Activated naive CD4-positive, alpha-beta T cell treated with anti-CD3 and anti-CD28 coated beads for 36 hours (primary cell): ENCODE data around the gene EHMT1. TPM values are rescaled to one million over a fixed set of nuclear protein-coding genes. Genes with fewer than 3 reads are reported as not detected.
A peak's percentile ranks its signal among the peaks of the same experiment; 100 is the strongest.
"Not testable (repeated sequence)": the region's sequence is repeated elsewhere in the genome, so short reads cannot be mapped to it uniquely, and the experiment has no call there.

Experiments used
- CTCF ChIA-PET: fragments of 350-600 bp; sonication (Branson Sonifier 250); formaldehyde crosslinking; loops from one replicate; lab custom pipeline; 2021; ENCODE audit warnings: antibody characterized with exemption; lab: Charles Lee
- DNase-seq: peaks from one replicate; pipeline ENCODE4 v3.0.0-alpha.2; 2020
- H3K27ac Mint-ChIP-seq: one replicate; pipeline ENCODE4 v1.8.0; 2021; ENCODE audit warnings: mild to moderate bottlenecking, mixed read lengths
- H3K27me3 Mint-ChIP-seq: one replicate; pipeline ENCODE4 v1.8.0; 2021; ENCODE audit warnings: low read depth, mixed read lengths
- H3K36me3 Mint-ChIP-seq: one replicate; pipeline ENCODE4 v1.8.0; 2021; ENCODE audit warnings: low read depth, mixed read lengths
- H3K4me1 Mint-ChIP-seq: one replicate; pipeline ENCODE4 v1.8.0; 2021; ENCODE audit warnings: low read depth, mixed read lengths
- H3K4me3 Mint-ChIP-seq: one replicate; pipeline ENCODE4 v1.8.0; 2021; ENCODE audit warnings: mild to moderate bottlenecking, moderate library complexity, mixed read lengths
- H3K9me3 Mint-ChIP-seq: one replicate; pipeline ENCODE4 v1.8.0; 2021; ENCODE audit warnings: mixed read lengths
- intact Hi-C: fragments of 100-400 bp; cut with micrococcal nuclease; formaldehyde crosslinking; loops from one replicate; pipeline ENCODE4 v1.15.1; 2023
- total RNA-seq, 2 experiments: library from RNA; stranded (reverse); gene quantifications; one replicate each; pipeline ENCODE4 v1.2.3, GENCODE V29; 2021

Gene EHMT1
- total RNA-seq, 2 experiments from 2014 or later = 57.9 to 59.0 TPM

DNA sequence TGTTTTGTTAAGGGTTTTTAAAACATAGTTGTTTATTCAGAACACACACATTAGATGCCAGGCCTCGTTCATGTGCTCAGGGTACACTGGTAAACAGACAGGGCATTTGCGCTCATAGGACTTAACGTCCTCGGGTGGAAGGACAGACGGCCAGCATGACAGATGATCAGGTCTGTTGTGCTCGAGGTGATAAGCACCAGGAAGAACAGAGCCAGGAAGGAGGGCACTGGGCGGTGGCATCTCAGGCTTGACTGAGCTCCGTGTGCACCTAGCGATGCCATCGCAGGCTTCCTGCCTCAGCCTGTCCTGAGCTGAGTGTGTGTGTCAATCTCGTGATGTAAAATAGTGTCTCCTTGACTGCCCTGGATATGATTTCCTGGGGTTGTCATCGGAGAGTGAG, 96.5 kb downstream of the EHMT1 start:
- Mint-ChIP-seq H3K9me3 (peaks cover 27% of the 10 kb centered on the region), H3K27ac (peak overlapping the region; percentile 82), H3K4me3 (no peak overlapping the region), H3K4me1 (peaks cover 33% of the 10 kb centered on the region), H3K36me3 (peaks cover 60% of the 10 kb centered on the region), H3K27me3 (no peaks in the 10 kb centered on the region)
- intact Hi-C loops = no loop called here
- CTCF ChIA-PET = no interaction called here
- DNase-seq = no peak

- H3K4me3 Mint-ChIP-seq, CTCF ChIA-PET, intact Hi-C loops, H3K27me3 Mint-ChIP-seq: not testable (repeated sequence)
- DNase-seq = peak; percentile 26
- H3K9me3 Mint-ChIP-seq = peaks cover 27% of the 10 kb centered on the region
- H3K4me1 Mint-ChIP-seq = peaks cover 31% of the 10 kb centered on the region
- peaks cover 64% of the 10 kb centered on the region for H3K36me3 Mint-ChIP-seq
- H3K27ac Mint-ChIP-seq = peak overlapping the region; percentile 82
These were observed 97.3 kb downstream of the EHMT1 start for GRCh38 chr9:137715866-137716693.

DNA sequence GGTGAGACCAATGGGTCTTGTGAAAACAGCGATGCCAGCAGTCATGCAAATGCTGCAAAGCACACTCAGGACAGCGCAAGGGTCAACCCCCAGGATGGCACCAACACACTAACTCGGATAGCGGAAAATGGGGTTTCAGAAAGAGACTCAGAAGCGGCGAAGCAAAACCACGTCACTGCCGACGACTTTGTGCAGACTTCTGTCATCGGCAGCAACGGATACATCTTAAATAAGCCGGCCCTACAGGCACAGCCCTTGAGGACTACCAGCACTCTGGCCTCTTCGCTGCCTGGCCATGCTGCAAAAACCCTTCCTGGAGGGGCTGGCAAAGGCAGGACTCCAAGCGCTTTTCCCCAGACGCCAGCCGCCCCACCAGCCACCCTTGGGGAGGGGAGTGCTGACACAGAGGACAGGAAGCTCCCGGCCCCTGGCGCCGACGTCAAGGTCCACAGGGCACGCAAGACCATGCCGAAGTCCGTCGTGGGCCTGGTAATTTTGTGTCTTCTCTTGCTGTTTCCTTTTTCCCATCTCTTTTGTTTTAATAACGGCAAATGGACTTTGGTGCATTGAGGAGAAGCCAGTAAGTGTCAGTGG, 98.0 kb downstream of the EHMT1 start:
- Mint-ChIP-seq H3K4me3 (no peak overlapping the region), H3K36me3 (peaks cover 65% of the 10 kb centered on the region), H3K27ac (no peak overlapping the region), H3K27me3 (no peaks in the 10 kb centered on the region), H3K4me1 (peaks cover 31% of the 10 kb centered on the region), H3K9me3 (peaks cover 30% of the 10 kb centered on the region)
- no peak for DNase-seq
- intact Hi-C loops = no loop called here
- CTCF ChIA-PET = no interaction called here

DNA sequence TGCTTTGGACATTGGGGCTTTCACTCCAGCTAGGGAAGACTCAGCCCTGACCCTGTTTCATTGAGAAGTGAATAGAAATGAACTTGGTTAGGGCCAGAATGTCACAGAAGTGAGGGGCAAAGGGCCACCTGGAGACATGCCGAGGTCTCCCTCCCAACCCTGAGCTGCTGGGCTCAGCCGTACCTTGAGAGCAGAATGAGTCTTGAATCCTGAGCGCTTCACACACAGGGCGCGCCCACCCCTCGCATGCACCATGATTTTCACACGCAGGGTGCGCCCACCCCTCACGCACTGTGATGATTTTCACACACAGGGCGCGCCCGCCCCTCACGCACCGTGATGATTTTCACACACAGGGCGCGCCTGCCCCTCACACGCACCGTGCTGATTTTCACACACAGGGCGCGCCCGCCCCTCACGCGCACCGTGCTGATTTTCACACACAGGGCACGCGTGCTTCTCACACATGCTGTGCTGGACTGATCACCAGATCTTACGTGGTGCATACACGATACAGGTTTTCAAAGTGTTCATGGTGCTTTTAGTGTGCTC, 99.0 kb downstream of the EHMT1 start:
- H3K27ac Mint-ChIP-seq = peak overlapping the region; percentile 36
- H3K36me3 Mint-ChIP-seq = peaks cover 60% of the 10 kb centered on the region
- no peak overlapping the region for H3K4me3 Mint-ChIP-seq
- peaks cover 31% of the 10 kb centered on the region for H3K4me1 Mint-ChIP-seq
- no peaks in the 10 kb centered on the region for H3K27me3 Mint-ChIP-seq
- H3K9me3 Mint-ChIP-seq = peaks cover 30% of the 10 kb centered on the region
- DNase-seq = no peak
- CTCF ChIA-PET = no interaction called here
- intact Hi-C loops = no loop called here

DNA sequence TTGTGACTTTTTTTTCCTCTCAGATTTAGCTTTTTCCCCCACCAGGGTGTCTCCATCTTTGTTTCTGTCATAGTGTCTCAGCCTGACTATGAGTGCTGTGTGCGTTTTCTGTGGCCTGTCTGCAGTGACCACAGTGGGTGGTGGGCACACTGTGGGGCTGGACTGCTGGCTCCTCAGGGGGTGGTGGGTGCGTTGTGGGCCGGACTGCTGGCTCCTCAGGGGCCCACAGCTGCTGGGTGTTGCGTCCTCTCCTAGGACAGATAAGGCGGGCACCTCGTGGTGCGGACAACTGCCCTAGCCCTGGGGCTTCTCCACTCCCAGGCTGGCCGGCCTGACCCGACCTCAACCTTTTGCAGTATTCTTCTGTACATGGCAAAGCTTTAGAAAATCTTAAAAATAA, 100.4 kb downstream of the EHMT1 start:
- Mint-ChIP-seq H3K27ac (no peak overlapping the region), H3K27me3 (no peaks in the 10 kb centered on the region), H3K36me3 (peaks cover 56% of the 10 kb centered on the region), H3K9me3 (peaks cover 26% of the 10 kb centered on the region), H3K4me3 (no peak overlapping the region), H3K4me1 (peaks cover 35% of the 10 kb centered on the region)
- CTCF ChIA-PET = no interaction called here
- intact Hi-C loops = no loop called here
- no peak for DNase-seq

- DNase-seq = no peak
- intact Hi-C loops = no loop called here
- Mint-ChIP-seq H3K4me1 (peaks cover 38% of the 10 kb centered on the region), H3K27me3 (no peaks in the 10 kb centered on the region), H3K27ac (peak overlapping the region; percentile 70), H3K36me3 (peaks cover 59% of the 10 kb centered on the region), H3K9me3 (peaks cover 23% of the 10 kb centered on the region), H3K4me3 (no peak overlapping the region)
- CTCF ChIA-PET = interaction anchor here (0.9 kb wide), 1 partner anchor 48 kb away, joined by 3 read pairs; no protein-coding TSS in a partner anchor
These were observed 101.8 kb downstream of the EHMT1 start for GRCh38 chr9:137720571-137721110.

DNA sequence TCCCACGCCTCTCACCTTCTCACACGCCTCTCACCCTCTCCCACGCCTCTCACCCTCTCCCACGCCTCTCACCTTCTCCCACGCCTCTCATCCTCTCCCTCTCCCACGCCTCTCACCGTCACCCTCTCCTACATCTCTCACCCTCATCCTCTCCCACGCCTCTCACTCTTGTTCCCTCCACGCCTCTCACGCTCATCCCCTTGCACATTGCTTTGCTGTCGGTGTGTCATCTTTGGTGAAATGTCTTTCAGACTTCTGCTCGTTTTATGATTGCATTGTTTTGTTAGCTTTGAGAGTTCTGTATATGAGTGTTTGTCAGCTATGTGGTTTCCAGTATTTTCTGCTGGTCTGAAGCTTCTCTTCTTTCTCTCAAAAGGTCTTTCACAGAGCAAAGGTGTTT, 102.7 kb downstream of the EHMT1 start:
- peaks cover 42% of the 10 kb centered on the region for H3K4me1 Mint-ChIP-seq
- peak; percentile 65 for DNase-seq
- H3K9me3 Mint-ChIP-seq = peaks cover 22% of the 10 kb centered on the region
- H3K27me3 Mint-ChIP-seq = no peaks in the 10 kb centered on the region
- CTCF ChIA-PET = interaction anchor here (0.6 to 1.0 kb wide), 9 partner anchors 18 to 432 kb away, joined by 3 to 8 read pairs (median 4); no protein-coding TSS in a partner anchor
- peak overlapping the region; percentile 86 for H3K27ac Mint-ChIP-seq
- peak overlapping the region; percentile 5 for H3K4me3 Mint-ChIP-seq
- intact Hi-C loops = no loop called here
- peaks cover 66% of the 10 kb centered on the region for H3K36me3 Mint-ChIP-seq

DNA sequence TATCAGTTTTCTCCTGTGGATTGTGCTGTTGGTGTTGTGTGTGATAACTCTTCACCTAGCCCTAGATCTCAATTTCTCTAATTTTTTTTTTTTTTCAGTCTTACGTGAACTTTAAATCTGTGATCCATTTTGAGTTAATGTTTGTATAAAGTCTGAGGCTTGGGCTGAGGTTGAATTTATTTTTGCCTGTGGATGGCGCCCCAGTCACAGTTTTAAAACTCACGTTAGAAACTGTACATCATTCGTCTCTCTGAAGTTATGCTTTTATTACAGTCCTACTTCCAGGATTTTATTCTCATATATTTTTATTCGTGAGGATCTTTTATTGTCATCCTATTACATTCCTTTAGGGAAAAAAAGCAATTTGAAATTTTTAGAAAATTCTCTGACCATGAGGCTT, 103.1 kb downstream of the EHMT1 start:
- H3K36me3 Mint-ChIP-seq = peaks cover 66% of the 10 kb centered on the region
- CTCF ChIA-PET = interaction anchor here (0.6 to 1.0 kb wide), 9 partner anchors 18 to 431 kb away, joined by 3 to 8 read pairs (median 4); no protein-coding TSS in a partner anchor
- peaks cover 21% of the 10 kb centered on the region for H3K9me3 Mint-ChIP-seq
- peaks cover 45% of the 10 kb centered on the region for H3K4me1 Mint-ChIP-seq
- peak overlapping the region; percentile 86 for H3K27ac Mint-ChIP-seq
- DNase-seq = peak; percentile 68
- intact Hi-C loops = loop anchor here (1.0 to 2.0 kb wide), 2 partner anchors 39 to 301 kb away; no protein-coding TSS in a partner anchor
- H3K4me3 Mint-ChIP-seq = peak overlapping the region; percentile 5
- no peaks in the 10 kb centered on the region for H3K27me3 Mint-ChIP-seq

DNA sequence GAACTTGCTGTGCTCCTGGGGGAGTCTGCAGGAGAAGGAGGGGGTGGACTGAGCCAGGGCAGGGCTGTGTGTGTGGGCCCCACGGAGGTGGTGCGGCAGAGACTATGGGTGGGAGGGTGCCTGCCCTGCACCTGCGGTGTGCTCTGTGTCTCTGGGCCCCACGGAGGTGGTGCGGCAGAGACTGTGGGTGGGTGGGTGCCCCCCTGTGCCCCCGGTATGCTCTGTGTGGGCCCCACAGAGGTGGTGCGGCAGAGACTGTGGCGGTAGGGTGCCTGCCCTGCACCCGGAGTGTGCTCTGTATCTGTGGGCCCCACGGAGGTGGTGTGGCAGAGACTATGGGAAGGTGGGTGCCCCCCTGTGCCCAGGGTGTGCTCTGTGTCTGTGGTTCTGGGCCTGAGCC, 103.7 kb downstream of the EHMT1 start:
- H3K4me3 Mint-ChIP-seq = peak overlapping the region; percentile 52
- peaks cover 66% of the 10 kb centered on the region for H3K36me3 Mint-ChIP-seq
- no peaks in the 10 kb centered on the region for H3K27me3 Mint-ChIP-seq
- H3K4me1 Mint-ChIP-seq = peaks cover 47% of the 10 kb centered on the region
- no peak for DNase-seq
- H3K9me3 Mint-ChIP-seq = peaks cover 16% of the 10 kb centered on the region
- CTCF ChIA-PET = no interaction called here
- H3K27ac Mint-ChIP-seq = peak overlapping the region; percentile 86
- intact Hi-C loops = loop anchor here (1.0 to 2.0 kb wide), 2 partner anchors 39 to 300 kb away; no protein-coding TSS in a partner anchor

DNA sequence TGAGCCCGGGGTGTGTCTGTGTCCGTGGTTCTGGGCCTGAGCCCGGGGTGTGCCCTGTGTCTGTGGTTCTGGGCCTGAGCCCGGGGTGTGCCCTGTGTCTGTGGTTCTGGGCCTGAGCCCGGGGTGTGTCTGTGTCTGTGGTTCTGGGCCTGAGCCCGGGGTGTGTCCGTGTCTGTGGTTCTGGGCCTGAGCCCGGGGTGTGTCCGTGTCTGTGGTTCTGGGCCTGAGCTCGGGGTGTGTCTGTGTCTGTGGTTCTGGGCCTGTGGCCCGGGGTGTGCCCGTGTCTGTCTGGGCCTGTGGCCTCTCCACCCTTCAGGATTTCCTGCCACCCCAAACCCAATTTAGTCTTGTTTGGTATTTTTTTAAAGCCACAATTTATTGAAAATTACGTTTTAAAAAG, 104.6 kb downstream of the EHMT1 start:
- Mint-ChIP-seq H3K4me1 (peaks cover 47% of the 10 kb centered on the region), H3K4me3 (peak overlapping the region; percentile 10), H3K36me3 (peaks cover 62% of the 10 kb centered on the region), H3K27ac (peak overlapping the region; percentile 90)
- intact Hi-C loops = loop anchor here (2.0 kb wide), 1 partner anchor 299 kb away; no protein-coding TSS in a partner anchor
- H3K27me3 Mint-ChIP-seq, DNase-seq, CTCF ChIA-PET, H3K9me3 Mint-ChIP-seq: not testable (repeated sequence)

GRCh38 chr9:137723783-137724445, 105.1 kb downstream of the EHMT1 start:
- Mint-ChIP-seq H3K27me3 (no peaks in the 10 kb centered on the region), H3K9me3 (peaks cover 8% of the 10 kb centered on the region), H3K27ac (peak overlapping the region; percentile 90), H3K4me1 (peaks cover 47% of the 10 kb centered on the region), H3K4me3 (peak overlapping the region; percentile 25), H3K36me3 (peaks cover 63% of the 10 kb centered on the region)
- intact Hi-C loops = loop anchor here (2.0 kb wide), 1 partner anchor 299 kb away; no protein-coding TSS in a partner anchor
- peak; percentile 50 for DNase-seq
- CTCF ChIA-PET = no interaction called here
